ENCODE data around the gene RANBP3L. TPM values are rescaled to one million over a fixed set of nuclear protein-coding genes. Genes with fewer than 3 reads are reported as not detected.
A peak's percentile ranks its signal among the peaks of the same experiment; 100 is the strongest.
"Not testable (repeated sequence)": the region's sequence is repeated elsewhere in the genome, so short reads cannot be mapped to it uniquely, and the experiment has no call there.

RANBP3L gene, protein sequence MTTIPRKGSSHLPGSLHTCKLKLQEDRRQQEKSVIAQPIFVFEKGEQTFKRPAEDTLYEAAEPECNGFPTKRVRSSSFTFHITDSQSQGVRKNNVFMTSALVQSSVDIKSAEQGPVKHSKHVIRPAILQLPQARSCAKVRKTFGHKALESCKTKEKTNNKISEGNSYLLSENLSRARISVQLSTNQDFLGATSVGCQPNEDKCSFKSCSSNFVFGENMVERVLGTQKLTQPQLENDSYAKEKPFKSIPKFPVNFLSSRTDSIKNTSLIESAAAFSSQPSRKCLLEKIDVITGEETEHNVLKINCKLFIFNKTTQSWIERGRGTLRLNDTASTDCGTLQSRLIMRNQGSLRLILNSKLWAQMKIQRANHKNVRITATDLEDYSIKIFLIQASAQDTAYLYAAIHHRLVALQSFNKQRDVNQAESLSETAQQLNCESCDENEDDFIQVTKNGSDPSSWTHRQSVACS
- under 1 TPM in 1 of 4 donors, not detected in 3; 0.54 TPM for total RNA-seq

DNA sequence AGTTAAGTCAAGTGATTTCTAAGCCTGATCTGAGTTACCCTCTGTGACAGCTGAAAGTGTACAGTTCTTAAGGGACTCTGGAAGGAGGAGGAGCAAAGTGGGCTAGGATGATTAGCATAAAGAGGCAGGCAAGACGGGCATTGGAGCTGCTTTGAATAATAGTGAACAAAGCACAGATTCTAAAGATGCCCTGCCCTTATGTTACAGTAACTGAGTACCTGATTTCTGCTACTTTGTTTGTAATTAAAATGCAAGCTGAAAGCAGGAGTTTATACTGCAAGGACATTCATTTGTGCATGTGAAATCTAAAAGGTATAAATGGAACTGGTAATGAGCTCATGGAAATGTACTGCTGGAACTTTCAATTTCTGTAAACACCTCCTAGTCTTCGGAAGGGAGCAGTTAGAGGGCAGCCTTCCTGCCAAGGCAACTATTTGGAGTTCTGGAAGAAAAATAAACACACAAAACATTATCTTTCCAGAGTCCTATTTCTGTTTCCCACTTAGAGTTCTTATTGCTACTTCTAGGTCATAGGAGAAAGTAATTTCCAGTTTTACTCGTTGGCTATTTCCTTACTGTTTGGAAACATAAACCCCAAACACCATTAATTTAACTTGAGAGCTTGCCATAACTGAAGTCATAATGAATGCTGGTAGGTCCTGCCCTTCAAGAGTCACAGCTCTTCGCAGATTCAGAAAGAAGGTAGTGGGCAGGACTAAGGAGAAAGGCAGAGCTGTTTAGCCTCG is at the start of gene RANBP3L:
TSS of gene RANBP3L (minus strand) at position 45 of the 746 bp plus-strand sequence. CDS start 486 bp downstream, outside the sequence.
- no peak for DNase-seq
- H3K27ac ChIP-seq = peak within 1 kb of the TSS in 3 of 4 donors; percentile 15 to 63 (median 28)
- H3K4me3 ChIP-seq = peak within 1 kb of the TSS in 1 of 4 donors; percentile 8
- H3K9me3 ChIP-seq = no peaks in the 10 kb centered on the region
- H3K27me3 ChIP-seq = no peaks in the 10 kb centered on the region
- no peaks in the 10 kb centered on the region for H3K4me1 ChIP-seq
- no peak for TF ChIP-seq POLR2A (IDR thresholded peaks at IDR 0.05)
- TF ChIP-seq, protein P1, sequence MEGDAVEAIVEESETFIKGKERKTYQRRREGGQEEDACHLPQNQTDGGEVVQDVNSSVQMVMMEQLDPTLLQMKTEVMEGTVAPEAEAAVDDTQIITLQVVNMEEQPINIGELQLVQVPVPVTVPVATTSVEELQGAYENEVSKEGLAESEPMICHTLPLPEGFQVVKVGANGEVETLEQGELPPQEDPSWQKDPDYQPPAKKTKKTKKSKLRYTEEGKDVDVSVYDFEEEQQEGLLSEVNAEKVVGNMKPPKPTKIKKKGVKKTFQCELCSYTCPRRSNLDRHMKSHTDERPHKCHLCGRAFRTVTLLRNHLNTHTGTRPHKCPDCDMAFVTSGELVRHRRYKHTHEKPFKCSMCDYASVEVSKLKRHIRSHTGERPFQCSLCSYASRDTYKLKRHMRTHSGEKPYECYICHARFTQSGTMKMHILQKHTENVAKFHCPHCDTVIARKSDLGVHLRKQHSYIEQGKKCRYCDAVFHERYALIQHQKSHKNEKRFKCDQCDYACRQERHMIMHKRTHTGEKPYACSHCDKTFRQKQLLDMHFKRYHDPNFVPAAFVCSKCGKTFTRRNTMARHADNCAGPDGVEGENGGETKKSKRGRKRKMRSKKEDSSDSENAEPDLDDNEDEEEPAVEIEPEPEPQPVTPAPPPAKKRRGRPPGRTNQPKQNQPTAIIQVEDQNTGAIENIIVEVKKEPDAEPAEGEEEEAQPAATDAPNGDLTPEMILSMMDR (IDR thresholded peaks at IDR 0.05) = no peak
- no peaks in the 10 kb centered on the region for H3K36me3 ChIP-seq

DNA sequence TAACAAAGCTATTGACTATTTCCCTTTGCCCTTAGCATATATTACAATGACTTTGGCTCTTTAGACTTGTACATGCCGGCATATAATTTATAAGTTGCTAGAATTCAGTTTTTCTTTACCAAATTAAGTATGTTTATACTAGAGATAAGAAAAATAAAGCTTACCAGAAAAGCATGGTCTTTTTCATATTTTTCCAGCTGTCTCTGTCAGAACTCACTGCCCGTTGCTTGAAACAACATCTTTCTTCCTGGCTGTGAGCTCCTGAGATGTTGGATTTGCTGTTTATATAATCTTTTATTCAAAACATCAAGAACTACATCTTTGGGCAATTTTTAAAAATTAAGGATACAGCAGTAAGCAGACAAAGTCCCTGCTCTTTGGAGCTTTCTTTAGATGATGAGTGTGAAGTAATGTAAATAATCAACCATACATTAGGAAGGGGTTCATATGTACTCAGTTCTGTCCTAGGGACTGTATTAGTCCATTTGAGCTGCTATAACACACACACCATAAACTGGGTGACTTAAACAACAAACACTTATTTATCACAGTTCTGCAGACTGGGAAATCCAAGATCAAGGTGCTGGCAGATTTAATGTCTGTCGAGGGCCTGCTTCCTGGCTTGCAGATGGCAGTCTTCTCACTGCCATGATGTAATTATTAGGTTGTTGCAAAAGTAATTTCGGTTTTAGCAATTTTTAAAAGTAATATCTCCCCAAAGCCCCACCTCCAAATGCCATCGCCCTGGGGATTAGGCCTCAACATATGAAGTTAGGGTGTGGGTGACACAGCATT is 45.4 kb upstream of the RANBP3L start:
- Histone ChIP-seq H3K4me3 (no peak overlapping the region), H3K4me1 (no peaks in the 10 kb centered on the region), H3K27ac (no peak overlapping the region), H3K27me3 (no peaks in the 10 kb centered on the region), H3K36me3 (no peaks in the 10 kb centered on the region), H3K9me3 (no peaks in the 10 kb centered on the region)
- DNase-seq = no peak
- TF ChIP-seq, protein P1 (IDR thresholded peaks at IDR 0.05) = no peak

DNA sequence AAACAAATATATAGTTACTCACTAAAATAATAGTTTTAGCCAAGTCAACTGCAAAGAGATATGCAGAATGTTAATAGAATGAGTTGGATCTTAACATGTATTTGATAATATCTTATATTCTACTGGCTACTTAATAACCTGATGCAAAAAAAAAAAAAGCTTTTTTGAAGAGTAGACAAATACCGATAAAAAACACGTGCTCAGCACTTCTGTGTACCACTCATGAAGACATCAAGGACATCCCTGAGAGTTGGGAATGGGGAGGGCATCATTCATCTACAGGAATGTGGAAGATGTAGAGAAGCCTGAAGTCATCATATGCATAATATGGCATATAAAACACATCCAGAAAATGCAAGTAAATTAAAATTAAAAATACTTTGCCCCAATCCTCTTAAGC is 43.2 kb upstream of the RANBP3L start:
- no peak overlapping the region for H3K27ac ChIP-seq
- no peaks in the 10 kb centered on the region for H3K27me3 ChIP-seq
- no peaks in the 10 kb centered on the region for H3K9me3 ChIP-seq
- TF ChIP-seq, protein P1 (IDR thresholded peaks at IDR 0.05) = no peak
- no peak for TF ChIP-seq POLR2A (IDR thresholded peaks at IDR 0.05)
- H3K4me1 ChIP-seq = no peaks in the 10 kb centered on the region
- DNase-seq = no peak
- H3K4me3 ChIP-seq = no peak overlapping the region
- H3K36me3 ChIP-seq = no peaks in the 10 kb centered on the region

DNA sequence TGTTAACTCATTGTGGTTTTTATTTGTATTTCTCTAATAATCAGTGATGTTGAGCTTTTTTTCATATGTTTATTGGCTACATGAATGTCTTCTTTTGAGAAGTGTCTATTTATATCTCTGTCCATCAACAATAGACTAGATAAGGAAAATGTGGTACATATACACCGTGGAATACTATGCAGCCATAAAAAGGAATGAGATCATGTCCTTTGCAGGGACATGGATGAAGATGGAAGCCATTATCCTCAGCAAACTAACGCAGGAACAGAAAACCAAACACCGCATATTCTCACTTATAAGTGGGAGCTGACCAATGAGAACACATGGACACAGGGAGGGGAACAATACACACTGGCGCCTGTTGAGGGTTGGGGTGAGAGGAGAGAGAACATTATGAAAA is 40.0 kb upstream of the RANBP3L start:
- not testable (repeated sequence) for H3K4me3 ChIP-seq, H3K36me3 ChIP-seq, H3K9me3 ChIP-seq, DNase-seq, H3K27ac ChIP-seq, H3K4me1 ChIP-seq, H3K27me3 ChIP-seq

DNA sequence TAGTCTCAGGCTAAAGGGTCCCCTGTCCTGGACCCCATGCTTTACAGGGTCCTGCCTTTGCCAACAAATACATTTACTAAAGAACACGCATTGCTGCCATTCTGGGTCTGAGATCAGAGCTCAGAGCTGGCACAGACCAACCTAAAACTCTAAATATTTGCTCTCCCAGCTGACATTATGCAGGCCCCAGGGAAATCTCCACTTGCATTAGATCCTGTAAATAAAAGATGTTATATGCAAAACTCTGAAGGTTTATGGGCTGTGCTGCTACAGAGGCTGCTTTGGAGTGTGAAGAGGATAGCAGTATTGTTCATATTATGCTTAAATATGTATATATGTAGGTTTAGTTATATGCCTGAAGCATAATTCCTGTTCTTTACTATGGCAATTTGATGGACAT is 35.9 kb upstream of the RANBP3L start:
- no peak overlapping the region for H3K4me3 ChIP-seq
- no peaks in the 10 kb centered on the region for H3K27me3 ChIP-seq
- no peak for TF ChIP-seq POLR2A (IDR thresholded peaks at IDR 0.05)
- TF ChIP-seq, protein P1 (IDR thresholded peaks at IDR 0.05) = no peak
- H3K9me3 ChIP-seq = no peaks in the 10 kb centered on the region
- H3K27ac ChIP-seq = no peak overlapping the region
- H3K36me3 ChIP-seq = no peaks in the 10 kb centered on the region
- no peaks in the 10 kb centered on the region for H3K4me1 ChIP-seq
- DNase-seq = no peak
